ENCODE results near the gene ACOX2. TPM values are rescaled to one million over a fixed set of nuclear protein-coding genes. Genes with fewer than 3 reads are reported as not detected.

The ACOX2 gene
- total RNA-seq, 1 donor, result 28.6 TPM

DNA sequence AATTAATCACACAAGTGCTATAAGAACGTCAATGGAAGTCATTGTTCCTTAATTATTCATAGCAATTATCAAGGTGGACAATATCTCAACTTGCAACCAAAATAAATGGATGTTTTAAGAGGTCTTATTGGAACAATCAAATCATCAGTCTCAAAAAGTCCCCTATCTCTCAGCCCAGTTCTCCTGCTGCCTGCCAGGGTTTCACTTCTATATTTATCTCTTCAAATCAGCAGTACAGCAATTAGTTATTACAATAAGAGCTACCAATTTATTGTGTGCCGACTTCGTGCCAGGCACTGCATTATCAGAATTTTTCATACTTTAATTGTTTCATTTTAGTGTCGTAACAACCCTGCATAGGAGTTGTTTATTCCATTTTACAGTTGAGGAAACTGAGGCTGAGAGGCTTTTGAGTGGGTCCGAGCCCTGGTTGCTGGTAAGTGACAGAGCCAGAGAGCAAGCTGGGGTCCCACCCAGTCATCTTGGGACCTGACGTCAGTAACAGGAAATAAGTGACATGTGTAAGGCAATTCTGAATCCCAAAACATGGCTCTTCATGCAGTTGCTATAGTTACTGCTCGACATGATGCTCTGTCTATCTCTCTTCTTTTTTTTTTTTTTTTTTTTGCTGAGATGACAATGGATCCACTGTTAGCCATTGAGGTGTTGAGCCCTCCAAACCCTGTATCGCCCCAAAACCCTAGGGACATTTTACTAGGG is 53.9 kb downstream of the ACOX2 start:
- no peak overlapping the region for H3K4me3 ChIP-seq (ENCODE audit: insufficient read depth, low read length)
- DNase-seq (ENCODE audit: insufficient read length, low spot score, missing footprints), result no peak
- H2AFZ ChIP-seq (ENCODE audit: low read length), result no peak overlapping the region
- H3K27ac ChIP-seq (ENCODE audit: low read depth, low read length), result no peak overlapping the region
- H3K4me1 ChIP-seq (ENCODE audit: insufficient read depth, low read length), result peaks cover 14% of the 10 kb centered on the region
- H3K4me2 ChIP-seq (ENCODE audit: insufficient read depth, low read length), result no peak overlapping the region
- no peaks in the 10 kb centered on the region for H3K27me3 ChIP-seq (ENCODE audit: insufficient read depth, low read length)
- H4K20me1 ChIP-seq (ENCODE audit: insufficient read depth, low read length), result no peaks in the 10 kb centered on the region
- no peaks in the 10 kb centered on the region for H3K79me2 ChIP-seq (ENCODE audit: insufficient read depth, low read length)
- no peaks in the 10 kb centered on the region for H3K9me3 ChIP-seq (ENCODE audit: low read depth, low read length)
- TF ChIP-seq, protein P1, sequence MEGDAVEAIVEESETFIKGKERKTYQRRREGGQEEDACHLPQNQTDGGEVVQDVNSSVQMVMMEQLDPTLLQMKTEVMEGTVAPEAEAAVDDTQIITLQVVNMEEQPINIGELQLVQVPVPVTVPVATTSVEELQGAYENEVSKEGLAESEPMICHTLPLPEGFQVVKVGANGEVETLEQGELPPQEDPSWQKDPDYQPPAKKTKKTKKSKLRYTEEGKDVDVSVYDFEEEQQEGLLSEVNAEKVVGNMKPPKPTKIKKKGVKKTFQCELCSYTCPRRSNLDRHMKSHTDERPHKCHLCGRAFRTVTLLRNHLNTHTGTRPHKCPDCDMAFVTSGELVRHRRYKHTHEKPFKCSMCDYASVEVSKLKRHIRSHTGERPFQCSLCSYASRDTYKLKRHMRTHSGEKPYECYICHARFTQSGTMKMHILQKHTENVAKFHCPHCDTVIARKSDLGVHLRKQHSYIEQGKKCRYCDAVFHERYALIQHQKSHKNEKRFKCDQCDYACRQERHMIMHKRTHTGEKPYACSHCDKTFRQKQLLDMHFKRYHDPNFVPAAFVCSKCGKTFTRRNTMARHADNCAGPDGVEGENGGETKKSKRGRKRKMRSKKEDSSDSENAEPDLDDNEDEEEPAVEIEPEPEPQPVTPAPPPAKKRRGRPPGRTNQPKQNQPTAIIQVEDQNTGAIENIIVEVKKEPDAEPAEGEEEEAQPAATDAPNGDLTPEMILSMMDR (IDR thresholded peaks at IDR 0.05; ENCODE audit: extremely low read depth, low read depth, low read length), result no peak
- no peaks in the 10 kb centered on the region for H3K36me3 ChIP-seq (ENCODE audit: insufficient read depth, low read length)

DNA sequence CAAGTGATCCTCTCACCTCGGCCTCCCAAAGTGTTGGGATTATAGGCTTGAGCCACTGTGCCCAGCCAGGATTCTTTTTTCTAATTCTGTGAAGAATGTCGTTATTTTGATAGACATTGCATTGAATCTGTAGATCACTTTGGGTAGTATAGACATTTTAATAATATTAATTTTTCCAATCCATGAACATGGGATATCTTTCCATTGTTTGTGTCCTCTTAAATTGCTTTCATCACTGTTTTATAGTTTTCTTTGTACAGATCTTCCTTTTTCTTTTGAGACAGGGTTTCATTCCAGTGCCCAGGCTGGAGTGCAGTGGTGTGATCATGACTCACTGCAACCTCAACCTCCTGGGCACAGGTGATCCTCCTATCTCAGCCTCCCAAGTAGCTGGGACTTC is 56.7 kb downstream of the ACOX2 start:
- H3K27ac ChIP-seq (ENCODE audit: low read depth, low read length), result no peak overlapping the region
- no peaks in the 10 kb centered on the region for H3K36me3 ChIP-seq (ENCODE audit: insufficient read depth, low read length)
- no peaks in the 10 kb centered on the region for H3K27me3 ChIP-seq (ENCODE audit: insufficient read depth, low read length)
- H4K20me1 ChIP-seq (ENCODE audit: insufficient read depth, low read length), result no peaks in the 10 kb centered on the region
- TF ChIP-seq, protein P1 (IDR thresholded peaks at IDR 0.05; ENCODE audit: extremely low read depth, low read depth, low read length), result no peak
- no peak overlapping the region for H3K4me2 ChIP-seq (ENCODE audit: insufficient read depth, low read length)
- H3K4me3 ChIP-seq (ENCODE audit: insufficient read depth, low read length), result no peak overlapping the region
- no peaks in the 10 kb centered on the region for H3K79me2 ChIP-seq (ENCODE audit: insufficient read depth, low read length)
- H2AFZ ChIP-seq (ENCODE audit: low read length), result no peak overlapping the region
- DNase-seq (ENCODE audit: insufficient read length, low spot score, missing footprints), result no peak
- no peaks in the 10 kb centered on the region for H3K9me3 ChIP-seq (ENCODE audit: low read depth, low read length)
- peaks cover under 1% of the 10 kb centered on the region for H3K4me1 ChIP-seq (ENCODE audit: insufficient read depth, low read length)

DNA sequence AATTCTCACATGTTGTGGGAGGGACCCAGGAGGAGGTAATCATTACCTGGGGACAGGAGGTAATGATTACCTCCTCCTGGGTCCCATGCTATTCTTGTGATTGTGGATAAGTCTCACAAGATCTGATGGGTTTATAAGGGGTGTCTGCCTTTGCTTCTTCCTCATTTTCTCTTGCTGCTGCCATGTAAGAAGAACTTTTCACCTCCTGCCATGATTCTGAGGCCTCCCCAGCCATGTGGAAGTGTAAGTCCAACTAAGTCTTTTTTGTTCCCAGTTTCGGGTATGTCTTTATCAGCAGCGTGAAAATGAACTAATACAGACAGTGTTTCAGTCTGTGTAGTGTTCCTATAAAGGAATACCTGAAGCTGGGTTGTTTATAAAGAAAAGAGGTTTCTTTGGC is 58.2 kb downstream of the ACOX2 start:
- Histone ChIP-seq H3K4me2 (ENCODE audit: insufficient read depth, low read length) (no peak overlapping the region), H3K27ac (ENCODE audit: low read depth, low read length) (no peak overlapping the region), H2AFZ (ENCODE audit: low read length) (no peak overlapping the region), H4K20me1 (ENCODE audit: insufficient read depth, low read length) (no peaks in the 10 kb centered on the region), H3K9me3 (ENCODE audit: low read depth, low read length) (no peaks in the 10 kb centered on the region), H3K4me3 (ENCODE audit: insufficient read depth, low read length) (no peak overlapping the region), H3K4me1 (ENCODE audit: insufficient read depth, low read length) (peaks cover 4% of the 10 kb centered on the region), H3K27me3 (ENCODE audit: insufficient read depth, low read length) (no peaks in the 10 kb centered on the region), H3K79me2 (ENCODE audit: insufficient read depth, low read length) (no peaks in the 10 kb centered on the region), H3K36me3 (ENCODE audit: insufficient read depth, low read length) (no peaks in the 10 kb centered on the region)
- DNase-seq (ENCODE audit: insufficient read length, low spot score, missing footprints), result no peak
- TF ChIP-seq, protein P1 (IDR thresholded peaks at IDR 0.05; ENCODE audit: extremely low read depth, low read depth, low read length), result no peak

DNA sequence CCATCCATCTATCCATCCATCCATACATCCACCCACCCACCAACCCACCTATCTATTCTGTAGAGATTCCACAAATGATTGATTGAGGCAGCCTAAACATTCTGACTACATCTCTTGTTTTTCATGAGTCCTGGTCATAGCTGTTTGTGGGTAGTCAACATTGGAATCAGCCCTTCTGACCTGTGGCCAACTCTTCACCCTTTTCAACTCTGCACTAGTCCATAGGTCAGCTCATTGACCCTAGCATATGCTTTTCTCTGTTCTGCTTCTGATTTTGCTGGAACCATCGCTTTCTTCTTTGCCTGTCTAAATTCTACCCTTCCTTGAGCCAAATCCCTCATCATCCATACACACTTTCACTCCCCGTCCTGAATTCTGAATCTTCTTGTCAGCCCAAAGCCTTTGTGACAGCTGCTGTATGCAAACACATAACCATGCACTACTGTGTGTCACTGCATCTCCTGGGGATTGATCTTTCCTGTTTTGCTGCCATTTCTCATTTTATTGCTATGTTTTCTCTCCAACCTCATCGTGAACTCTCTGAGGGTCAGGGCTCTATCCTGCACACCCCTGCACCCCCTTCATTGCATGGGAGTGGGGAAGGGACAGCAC is 61.9 kb downstream of the ACOX2 start:
- Histone ChIP-seq H3K4me2 (ENCODE audit: insufficient read depth, low read length) (no peak overlapping the region), H3K79me2 (ENCODE audit: insufficient read depth, low read length) (no peaks in the 10 kb centered on the region), H3K4me3 (ENCODE audit: insufficient read depth, low read length) (no peak overlapping the region), H3K36me3 (ENCODE audit: insufficient read depth, low read length) (no peaks in the 10 kb centered on the region), H2AFZ (ENCODE audit: low read length) (no peak overlapping the region), H4K20me1 (ENCODE audit: insufficient read depth, low read length) (no peaks in the 10 kb centered on the region), H3K27me3 (ENCODE audit: insufficient read depth, low read length) (no peaks in the 10 kb centered on the region), H3K27ac (ENCODE audit: low read depth, low read length) (no peak overlapping the region), H3K9me3 (ENCODE audit: low read depth, low read length) (no peaks in the 10 kb centered on the region), H3K4me1 (ENCODE audit: insufficient read depth, low read length) (peaks cover 19% of the 10 kb centered on the region)
- no peak for DNase-seq (ENCODE audit: insufficient read length, low spot score, missing footprints)
- TF ChIP-seq, protein P1 (IDR thresholded peaks at IDR 0.05; ENCODE audit: extremely low read depth, low read depth, low read length), result no peak
